Ammon's horn (tissue), 1 donor: ENCODE data around the gene HEYL.

ENCODE experiments used
- DNase-seq: peaks from one replicate; pipeline ENCODE4 v3.0.0-alpha.2; 2016; ENCODE audit warnings: low spot score

The HEYL gene

DNA sequence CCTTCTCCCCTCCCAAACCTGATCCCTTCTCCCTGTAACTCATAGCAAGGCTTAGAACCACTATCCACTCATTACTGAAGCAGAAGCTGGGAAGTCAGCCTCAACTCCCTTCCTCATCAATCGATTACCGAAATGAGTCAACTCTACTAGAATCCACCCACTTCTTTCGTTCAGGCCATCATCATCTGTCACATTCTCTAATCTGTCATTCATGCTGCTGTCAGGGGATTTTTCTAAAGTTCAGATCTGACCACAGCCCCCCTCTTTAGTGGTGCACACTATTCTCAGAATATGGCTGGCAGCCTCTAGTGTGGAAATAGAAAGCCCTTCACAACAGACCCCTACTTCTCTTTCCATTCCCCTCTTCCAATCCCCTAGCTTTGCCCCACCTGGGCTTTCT, 27.3 kb upstream of the HEYL start:
- no peak for DNase-seq

DNA sequence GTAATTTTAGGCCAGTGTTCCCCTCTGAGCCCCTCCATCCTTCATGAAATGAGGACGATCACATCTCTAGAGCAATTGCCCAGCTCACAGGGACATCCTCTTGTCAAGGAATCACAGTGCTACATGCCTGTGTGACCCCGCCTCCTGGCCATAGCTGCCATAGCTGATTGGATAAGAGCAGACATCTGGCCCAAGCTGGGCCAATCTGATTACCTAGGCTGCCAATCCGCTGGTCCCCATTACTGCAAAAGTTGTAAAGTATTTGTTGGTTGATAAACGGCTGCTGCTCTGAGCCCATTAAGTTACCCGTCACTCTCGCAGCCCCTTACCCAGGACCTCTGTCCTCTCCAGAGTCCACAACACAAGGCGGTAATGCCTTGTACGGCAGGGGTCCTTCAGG, 24.1 kb upstream of the HEYL start:
- no peak for DNase-seq

DNA sequence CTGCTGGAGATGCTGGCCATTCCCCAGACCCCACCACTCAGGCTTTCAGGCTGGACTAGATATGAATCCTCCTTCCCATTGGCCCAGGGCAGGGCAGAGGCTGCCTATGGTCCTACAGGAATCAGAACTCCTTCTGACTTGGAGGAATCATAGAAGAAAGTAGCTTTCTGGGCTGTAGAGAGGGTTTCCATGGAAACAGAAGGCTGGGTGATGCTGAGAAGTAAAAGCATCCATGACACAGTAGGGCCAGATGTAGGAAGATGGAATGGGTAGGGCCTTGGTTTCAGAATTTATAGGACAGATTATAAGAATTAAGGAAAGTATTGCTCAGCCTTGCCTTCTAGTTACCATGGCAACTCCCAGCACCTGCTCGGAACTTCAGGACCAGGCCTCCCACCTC, 23.4 kb upstream of the HEYL start:
- no peak for DNase-seq

DNA sequence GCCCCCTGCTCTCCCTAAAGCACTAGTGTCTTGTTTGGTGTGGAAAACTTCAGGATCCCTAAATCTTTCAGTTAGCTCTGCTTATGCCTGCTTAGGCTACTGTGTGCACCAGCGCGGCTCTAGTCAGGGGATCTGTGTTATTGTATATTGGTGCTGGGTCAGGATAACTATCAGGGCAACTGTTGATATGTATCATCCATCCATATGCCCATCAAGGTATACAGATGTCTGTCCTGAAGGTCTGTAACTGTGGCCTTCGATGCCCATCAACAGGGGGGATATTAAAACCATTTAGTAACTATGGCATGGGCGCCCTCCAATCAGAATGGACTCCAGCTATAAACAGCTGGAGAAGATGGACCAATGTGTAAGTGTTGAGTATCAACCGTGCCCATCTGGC, 20.1 kb upstream of the HEYL start:
- DNase-seq, result no peak

DNA sequence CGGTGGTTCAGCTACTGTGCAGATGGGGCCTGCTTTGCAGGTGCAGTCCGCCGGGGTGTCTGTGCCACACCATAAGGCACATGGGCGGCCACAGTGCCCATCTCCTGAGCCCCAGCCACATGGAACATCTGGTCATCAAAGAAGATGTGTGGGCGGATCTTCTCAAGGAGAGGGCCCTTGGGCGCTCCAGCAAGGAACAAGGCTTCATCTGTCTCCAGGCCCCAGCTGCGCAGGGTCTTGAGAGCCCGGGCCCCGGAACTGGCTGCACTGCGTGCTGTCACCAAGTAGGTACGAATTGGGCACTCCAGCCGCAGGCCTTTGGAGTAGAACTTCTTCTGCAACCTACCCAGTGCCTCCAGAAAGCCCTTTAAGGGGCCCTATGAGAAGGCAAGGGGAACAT, 19.7 kb upstream of the HEYL start:
- DNase-seq, result no peak

DNA sequence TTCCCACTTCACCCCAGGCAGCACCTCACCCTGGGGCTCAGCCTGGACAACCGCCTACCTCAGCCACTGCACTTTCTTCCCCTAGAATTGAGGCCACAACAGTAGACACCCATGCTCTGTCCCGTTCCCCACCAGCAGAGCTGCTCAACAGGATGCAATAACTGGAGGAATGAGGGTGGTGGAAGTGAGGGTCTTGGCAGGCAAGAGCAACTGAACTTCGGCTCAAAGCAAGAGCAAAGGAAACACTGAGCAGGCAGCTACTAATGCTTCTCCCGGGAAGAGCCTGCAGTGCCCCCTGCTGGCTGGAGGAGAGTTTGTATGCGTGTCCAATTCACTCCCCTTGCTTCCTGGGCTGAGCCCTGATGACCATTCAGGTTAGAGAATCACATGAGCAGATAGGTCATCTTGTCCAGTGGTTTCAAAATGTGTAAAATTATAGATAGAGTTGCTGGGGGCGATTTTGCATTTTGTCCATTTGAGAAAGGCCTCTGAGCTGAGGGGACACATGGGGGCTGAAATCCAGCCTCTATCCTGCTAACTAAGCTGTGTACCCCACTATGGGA, 18.6 kb upstream of the HEYL start:
- peak; percentile 64 for DNase-seq

DNA sequence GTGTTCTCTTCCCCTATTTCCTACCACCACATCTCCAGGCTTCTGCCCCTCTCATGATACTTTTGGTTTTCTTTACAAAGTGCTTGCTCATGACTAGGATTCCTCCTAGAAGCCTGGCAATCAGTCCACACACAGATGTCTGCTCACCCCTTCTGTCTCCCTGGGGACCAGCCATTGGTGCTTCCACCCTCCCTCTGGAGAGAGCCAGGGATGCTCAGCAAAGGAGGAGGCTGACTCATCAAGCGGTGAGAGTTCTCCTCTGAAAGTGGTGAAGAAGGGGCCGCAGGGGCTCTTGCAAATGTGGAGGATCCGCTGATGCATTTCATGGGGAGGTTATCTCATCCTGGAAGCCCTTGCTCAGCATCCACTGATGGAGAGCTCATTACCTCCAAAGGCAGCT, 18.0 kb upstream of the HEYL start:
- peak; percentile 42 for DNase-seq

DNA sequence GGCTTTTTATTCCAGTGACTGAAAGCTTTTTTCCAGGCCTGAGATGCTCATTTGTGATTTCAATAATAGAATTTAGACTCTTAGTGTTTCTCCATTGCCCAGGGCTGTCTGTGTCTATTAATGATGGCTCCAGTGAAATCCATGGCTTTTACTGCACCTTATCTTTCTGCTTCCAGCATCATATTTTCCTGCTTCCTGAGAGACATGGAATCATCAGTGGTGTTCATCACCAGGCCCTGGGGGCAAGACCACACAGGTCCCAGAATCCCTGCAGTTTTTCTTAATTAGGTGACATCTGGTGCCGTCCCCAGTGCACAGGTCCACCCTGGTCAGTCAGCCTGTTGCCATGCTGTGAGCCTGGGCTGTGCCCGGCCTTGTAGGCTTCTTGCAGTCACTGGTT, 16.9 kb upstream of the HEYL start:
- DNase-seq, result no peak

DNA sequence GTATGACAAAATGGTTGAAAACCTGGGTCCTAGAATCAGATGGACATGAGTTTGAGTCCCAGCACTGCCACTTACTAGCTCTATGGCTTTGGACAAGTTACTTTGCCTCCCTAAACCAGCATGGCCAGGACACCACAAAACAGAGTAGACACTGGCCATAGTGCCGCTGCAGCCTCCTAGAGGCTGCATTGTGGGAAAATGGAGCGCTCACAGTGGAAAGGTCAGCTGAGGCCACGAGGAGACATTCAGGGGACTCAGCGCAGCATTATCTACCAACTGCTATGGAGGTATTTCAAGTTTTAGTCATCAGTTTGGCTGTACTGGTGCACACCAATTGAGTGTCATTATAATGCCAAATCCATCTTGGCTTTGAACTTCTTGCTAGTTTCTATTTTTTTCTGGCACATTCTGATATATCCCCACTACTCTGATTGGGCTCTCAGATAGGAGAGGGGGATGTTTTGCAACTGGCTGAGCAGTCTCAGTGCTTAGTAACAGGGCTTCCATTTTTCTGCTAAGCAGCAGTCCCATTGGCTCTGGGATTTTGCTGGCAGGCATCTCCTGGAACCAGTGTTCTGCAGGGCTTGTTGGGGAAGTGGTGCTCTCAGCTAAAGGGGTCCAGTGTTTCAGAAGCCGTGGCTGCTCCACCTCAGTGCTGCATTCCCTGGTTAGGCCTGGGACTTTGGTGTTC, 16.3 kb upstream of the HEYL start:
- peak; percentile 53 for DNase-seq

DNA sequence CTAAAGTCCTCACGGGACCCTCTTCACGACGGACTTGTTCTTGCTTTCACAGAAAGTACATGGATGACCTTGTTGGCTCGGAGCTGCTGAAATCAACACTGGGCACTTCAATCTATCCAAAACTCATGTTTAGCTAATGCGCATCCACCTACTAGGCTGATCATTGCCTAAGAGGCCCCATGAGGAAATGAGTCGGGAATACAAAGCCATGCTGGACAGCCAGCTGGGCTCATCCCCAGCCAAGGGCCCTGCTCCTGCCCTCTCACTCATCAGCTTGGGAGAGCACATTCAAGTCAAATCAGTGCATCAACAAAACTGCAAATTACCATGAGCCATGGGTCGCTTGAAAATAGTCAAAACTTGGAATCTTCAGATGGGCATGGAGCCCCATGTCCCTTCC, 14.8 kb upstream of the HEYL start:
- no peak for DNase-seq

DNA sequence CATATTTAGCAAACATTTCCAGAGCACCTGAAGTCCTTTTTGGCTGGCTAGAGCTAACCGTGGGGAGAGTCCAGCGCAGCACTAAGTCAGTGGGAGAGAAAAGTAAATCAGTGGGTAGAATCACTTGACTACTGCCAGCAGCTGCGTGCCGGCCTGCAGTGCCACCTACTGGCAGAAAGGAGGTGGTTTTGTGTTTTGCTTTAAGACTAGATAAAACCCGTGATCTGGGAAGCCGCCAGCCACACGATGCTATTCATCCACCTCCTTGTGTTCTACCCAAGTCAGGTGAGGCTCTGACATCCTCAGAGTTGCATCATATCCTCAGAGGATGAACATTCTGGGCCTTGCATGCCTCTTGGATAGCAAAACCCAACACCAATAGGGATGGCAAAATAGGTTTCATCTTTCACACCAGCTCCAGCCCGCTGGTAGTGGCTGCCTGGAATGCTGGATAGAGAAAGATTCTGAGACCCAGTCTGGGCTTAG, 14.1 kb upstream of the HEYL start:
- DNase-seq, result peak; percentile 90

DNA sequence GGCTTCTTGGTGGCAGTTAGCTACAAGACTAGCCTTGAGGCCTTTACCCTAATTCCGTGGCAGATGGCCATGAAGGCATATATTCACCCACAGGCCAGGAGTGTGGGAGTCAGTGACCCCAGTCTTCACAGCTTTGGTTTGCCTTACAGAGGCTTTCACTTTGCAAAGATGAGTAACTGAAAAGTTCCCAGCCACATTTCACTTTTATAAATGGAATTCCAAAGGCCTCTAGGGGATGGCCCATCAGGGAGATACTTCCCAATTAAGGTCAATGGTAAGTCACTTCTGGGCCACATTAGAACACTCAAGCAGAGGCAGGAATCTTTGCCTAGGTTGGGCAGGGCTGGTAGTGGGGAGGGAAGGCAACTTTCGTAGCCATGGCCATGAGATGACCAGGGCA, 13.1 kb upstream of the HEYL start:
- no peak for DNase-seq

DNA sequence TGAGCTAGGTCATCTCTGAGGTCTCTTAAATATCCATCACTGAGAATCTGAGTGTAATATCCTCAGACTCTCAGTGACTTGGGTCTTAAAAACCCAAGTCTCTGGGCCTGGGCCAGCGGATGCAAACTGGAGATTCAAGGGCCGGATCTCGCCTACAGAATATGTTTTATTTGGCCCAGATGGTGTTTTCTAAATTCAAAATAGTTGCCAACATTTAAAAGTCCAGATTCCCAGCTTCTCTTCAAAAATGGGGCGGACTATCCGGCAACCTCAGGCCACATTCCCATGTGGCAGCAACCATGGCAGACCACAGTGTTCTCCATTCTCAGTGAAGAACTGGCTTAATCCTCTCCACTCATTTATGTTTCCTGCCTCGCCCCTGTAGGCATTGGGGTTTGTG, 12.7 kb upstream of the HEYL start:
- no peak for DNase-seq

DNA sequence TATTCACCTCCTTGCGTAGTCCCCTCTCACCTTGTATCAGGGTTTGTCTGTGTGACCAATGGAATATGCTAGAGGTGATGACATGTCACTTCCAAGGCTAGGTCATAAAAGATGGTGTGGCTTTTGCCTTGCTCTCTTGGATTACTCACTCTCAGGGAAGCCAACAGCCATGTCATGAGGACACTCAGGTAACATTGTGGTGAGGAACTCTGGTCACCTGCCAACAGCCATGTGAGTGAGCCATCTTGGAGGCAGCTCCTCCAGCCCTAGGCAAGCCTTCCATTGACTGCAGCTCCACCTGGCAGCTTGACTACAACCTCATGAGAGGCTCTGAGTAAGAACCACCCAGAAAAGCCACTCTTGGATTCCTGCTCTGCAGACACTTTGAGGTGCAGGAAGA, 11.0 kb upstream of the HEYL start:
- no peak for DNase-seq

DNA sequence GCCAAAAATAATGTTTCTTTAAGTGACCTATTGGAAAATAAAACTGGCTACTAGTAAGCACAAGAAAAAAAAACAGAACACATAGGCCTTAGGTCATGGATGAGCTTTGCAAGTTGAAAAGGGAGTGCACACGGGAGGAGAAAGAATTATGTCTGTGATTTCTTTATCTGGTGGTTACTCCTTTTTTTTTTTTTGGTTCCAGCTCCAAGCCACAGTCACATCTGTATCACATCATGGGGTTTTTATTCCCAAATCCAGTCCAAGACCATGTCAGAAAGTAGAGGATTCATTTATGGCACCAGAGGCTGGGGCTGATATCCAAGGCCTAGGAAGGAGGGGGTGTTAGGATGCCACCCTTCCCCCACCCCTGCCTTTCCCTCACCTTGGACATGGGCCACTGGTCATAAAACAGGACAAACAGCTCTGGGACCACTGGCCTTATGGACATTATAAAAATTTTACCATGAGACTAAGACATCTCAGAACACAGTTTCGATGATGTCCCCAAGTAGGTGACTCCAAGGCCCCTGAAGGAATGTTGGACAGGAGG, 10.3 kb upstream of the HEYL start:
- no peak for DNase-seq

DNA sequence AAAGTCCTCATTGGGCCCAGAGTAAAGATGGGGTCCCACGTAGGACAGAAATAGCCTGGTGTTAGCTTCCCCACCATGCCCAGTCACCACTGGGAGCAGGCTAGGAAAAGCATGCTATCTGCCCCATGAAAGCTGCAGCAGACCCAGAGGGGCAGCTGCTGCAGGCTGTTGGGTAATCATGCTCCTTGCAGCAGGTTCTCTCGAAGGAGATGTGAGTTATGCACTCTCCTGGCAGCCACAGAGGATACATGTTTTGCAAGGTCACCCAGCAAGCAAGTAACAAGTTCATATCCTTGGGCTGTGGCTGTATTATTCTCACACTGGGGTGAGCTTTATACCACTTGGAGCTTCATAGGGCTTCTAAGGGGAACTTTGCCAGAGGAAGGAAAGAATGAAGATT, 9.1 kb upstream of the HEYL start:
- no peak for DNase-seq

DNA sequence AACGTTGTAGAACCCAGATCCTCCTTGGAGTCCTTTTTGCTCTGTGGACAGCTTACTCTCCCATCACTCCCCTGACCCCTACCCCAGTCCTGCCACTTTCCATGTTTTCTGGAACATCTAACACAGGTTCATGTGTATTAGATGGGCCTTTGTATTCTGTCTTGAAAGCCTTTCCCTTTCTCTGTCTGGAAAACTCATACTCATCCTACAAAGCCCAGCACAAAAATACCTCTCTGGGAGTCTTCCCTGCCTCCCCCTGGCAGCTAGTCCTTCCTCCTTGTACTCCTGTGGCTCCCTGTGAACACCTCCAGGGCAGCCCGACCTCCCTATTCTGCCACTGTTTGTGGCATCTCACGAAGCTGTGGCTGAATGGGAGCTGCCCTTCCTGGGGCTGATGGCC, 7.8 kb upstream of the HEYL start:
- no peak for DNase-seq

DNA sequence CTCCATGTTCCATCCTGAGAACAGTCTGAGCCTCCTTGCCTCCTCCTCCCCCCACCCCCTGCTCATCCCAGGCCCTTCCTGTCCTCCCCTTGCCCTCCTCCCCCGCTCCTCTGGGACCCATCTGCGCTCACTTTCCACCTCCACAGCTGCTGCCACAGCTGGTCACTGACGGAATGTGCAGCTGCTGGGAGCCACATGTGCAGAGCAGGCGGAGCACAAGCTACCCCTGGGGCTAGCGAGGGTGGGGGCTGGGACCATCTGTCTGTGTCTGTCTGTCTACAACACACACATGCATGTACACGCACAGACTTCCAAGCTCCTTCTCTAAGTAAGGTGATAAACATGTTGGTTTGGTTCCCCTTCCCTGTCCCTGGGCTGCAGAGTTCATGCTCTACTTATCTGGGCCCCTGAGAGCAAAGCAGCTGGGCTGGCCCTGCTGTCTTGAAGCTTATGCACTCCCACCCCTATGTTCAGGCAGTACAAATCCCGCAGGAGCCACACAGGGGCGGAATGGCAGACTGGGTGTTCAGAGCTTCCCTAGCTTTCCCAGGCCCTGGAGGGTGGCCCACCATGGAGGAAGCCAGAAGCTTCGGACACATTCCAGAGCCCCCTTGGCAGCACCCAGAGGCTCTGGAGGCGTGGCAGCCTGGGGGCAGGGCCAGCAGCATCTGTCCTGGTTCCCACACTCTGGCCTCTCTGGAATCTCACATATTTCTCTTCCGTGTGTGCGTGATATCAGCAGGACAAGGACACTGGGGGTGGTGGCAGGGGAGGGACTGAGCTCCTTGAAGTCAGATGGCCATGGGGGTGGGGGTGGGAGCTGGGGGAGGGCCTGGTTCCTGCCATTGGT, 7.0 kb upstream of the HEYL start:
- no peak for DNase-seq

DNA sequence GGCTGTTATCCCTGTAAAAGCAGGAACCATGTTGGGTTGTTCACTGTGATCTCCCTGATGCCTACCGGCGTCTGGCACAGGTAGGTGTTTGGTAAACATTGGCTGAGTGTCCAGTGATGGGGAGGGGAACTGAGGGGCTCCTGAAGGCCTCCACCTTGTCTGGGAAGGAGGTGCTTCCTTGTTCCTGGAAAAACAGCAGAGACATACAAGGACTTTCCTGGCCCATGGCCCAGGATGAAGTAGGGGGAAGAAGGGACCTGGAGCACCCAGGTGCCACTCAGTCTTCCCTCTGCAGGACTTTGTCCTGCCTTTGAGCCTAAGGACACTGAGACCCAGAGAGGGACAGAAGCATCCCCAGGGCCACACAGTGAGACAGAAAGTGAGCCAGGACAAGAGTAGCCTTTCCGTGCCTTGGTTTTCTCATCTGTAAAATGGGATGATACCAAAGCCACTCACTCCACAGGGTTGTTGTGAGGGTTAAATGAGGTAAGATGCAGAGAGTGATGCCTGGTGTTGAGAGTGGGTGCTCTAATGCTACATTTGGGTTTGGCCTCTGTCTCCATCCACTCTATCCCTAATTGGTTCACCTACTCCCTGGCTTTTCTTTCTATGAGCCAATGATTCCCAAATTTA, 6.1 kb upstream of the HEYL start:
- DNase-seq, result no peak

DNA sequence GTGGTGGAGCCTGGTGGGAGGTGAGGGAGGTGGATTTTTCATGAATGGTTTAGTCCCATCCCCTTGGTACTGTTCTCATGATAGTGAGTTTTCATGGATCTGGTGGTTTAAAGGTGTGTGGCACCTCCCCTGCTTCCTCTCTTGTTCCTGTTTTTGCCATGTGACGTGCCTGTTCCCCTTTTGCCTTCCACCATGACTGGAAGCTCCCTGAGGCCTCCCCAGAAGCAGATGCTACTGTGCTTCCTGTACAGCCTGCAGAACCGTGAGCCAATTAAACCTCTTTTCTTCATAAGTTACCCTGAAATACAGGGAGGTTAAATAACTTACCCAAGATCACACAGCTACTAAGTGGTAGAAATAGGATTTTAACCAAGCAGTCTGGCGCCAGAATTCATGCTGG, 4.3 kb upstream of the HEYL start:
- DNase-seq, result no peak

DNA sequence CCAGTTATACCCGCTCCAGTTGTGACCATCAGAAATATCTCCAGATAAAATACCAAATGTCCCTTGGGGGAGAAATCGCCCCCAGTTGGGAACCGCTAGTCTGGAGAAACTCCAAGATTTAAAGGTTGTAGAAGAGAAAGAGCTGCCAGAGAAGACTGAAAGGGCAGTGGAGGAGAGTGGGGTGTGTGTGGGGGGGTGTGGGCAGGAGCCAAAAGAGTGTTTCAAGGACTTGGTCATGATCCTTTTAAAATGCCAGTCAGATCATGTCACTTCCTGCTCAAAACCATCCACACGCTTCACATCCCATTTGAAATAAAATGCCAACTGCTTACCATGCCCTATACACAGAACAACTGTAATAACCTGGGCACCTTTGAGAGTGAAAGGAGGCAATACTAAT, 3.4 kb upstream of the HEYL start:
- DNase-seq, result no peak

DNA sequence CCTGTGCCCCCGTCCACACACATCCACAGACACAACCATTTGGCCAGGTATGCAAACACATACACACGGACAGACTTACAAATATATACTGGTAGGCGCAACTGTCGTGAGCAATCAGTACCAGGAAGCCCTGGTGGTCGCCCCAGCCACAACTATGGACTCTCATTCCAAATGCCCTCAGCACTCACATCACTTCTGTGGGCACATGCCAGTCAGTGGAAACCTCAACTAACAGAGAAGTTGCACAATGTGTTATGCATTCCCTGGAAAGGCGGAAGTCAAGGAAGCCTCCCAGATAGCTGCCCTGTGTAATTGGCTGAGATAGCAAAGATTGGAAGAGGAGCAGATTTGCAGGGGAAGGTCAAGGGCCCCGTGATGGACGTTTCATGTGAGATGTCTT, 1.4 kb upstream of the HEYL start:
- DNase-seq, result no peak

DNA sequence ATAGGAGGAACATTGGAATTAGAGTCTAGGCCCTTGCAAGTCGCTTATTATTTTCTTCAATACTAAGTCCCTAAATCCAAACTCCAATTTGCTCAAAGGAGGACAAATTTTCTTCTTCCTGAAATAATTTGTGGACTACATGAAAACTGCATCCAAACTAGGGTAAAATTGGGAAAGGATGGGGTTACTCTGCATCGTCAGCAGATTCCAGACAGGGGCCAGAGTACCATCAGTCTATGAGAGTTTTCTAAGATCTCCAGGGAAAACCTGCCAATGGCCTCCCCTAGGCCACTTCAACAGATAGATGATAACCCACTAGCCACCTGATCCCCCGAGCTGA, 508 bp downstream of the HEYL start:
- DNase-seq, result no peak
